ENCODE measurements around the gene MAP7D3.

- TF ChIP-seq, protein P1, sequence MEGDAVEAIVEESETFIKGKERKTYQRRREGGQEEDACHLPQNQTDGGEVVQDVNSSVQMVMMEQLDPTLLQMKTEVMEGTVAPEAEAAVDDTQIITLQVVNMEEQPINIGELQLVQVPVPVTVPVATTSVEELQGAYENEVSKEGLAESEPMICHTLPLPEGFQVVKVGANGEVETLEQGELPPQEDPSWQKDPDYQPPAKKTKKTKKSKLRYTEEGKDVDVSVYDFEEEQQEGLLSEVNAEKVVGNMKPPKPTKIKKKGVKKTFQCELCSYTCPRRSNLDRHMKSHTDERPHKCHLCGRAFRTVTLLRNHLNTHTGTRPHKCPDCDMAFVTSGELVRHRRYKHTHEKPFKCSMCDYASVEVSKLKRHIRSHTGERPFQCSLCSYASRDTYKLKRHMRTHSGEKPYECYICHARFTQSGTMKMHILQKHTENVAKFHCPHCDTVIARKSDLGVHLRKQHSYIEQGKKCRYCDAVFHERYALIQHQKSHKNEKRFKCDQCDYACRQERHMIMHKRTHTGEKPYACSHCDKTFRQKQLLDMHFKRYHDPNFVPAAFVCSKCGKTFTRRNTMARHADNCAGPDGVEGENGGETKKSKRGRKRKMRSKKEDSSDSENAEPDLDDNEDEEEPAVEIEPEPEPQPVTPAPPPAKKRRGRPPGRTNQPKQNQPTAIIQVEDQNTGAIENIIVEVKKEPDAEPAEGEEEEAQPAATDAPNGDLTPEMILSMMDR (IDR thresholded peaks at IDR 0.05; ENCODE audit: low read depth, low read length), result no peak
- no peak for TF ChIP-seq POLR2A (IDR thresholded peaks at IDR 0.05; ENCODE audit: extremely low read depth, insufficient read length)
These were observed 30.7 kb downstream of the MAP7D3 start for GRCh38 chrX:136220540-136220939.
